Superior temporal gyrus (tissue), 1 donor: ENCODE data around the gene NSG2.

Experiments used
- DNase-seq: peaks from one replicate; pipeline ENCODE4 v3.0.0-alpha.2; 2016; ENCODE audit errors: extremely low spot score

Gene NSG2

GRCh38 chr5:174059247-174059646, 13.7 kb downstream of the NSG2 start:
- no peak for DNase-seq

- no peak for DNase-seq
Measured at GRCh38 chr5:174063082-174063756, 17.7 kb downstream of the NSG2 start.

DNA sequence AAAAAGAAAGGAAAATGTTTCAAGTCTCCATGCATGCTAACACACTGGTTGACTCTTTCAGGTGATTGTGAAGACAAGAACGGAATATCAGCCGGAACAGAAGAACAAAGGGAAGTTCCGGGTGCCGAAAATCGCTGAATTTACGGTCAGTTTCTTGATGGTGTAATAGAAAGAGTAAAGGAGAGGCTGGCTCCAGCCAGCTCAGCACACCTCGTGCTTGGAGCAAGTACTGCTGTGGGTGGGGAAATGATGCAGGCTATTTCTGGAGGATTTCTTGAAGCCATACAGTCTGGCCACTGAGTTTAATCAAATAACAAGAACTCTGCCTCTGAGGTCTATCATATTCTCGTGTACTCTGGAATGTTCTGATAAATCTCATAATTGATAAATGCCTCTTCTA, 18.7 kb downstream of the NSG2 start:
- DNase-seq: no peak

- DNase-seq: no peak
Measured at GRCh38 chr5:174065528-174066197, 20.2 kb downstream of the NSG2 start.

DNA sequence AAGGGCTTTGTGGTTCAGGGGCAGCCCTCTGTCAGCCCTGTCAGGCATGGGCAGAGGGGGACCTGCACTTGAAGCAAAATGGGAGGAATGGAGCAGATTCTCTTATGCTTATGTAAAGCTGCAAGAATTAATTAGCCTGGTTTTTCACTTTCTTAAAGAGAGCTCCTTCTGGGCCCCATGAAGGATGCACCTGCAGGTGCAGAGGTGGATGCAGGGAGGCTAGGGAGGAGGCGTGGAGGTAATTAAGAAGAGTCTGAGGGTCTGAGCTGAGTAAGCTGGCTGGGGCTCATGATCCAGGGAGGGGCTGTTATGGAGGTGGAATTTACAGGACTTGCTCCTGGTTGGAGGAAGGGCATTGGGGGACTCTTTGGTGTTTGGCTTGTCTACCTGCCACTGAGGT, 22.0 kb downstream of the NSG2 start:
- DNase-seq: no peak

DNA sequence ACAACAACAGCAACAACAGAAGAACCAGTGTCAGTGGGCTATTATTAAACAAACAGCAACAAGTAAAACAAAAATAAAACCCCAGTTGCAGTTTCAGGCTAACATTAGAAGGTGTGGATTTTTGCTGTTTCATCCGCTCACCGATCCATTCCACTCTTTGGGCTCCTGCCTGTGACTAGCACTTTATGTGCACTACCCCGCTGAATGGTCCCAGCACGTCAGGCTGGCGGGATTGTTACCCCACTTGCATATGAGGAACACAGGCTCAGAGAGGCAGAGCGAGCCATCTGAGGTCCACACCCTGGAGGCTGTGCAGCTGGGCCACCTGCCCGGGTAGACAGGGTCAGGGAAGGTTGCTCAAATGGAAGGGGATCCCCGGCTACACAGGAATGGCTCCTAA, 26.0 kb downstream of the NSG2 start:
- DNase-seq: no peak

- no peak for DNase-seq
Measured at GRCh38 chr5:174073122-174073660, 27.7 kb downstream of the NSG2 start.

DNA sequence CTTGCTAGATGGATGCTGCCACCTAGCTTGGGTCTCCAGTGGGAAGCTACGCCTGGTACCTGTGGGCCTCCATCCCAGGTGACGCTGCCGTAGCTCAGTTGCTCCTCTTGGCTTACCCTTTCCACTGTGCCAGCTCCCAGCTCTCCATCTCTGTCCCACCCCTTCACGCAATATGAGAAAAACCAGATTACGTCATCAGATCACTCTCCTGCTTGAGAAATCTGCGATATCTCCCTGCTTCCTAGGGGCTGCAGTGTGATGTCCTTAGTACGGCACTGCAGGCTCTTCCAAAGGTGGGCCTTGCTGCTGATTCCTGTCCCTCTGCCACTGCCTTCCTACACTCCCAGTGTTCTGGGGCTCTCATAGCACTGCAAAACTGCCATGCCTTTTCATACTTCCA, 28.9 kb downstream of the NSG2 start:
- no peak for DNase-seq

DNA sequence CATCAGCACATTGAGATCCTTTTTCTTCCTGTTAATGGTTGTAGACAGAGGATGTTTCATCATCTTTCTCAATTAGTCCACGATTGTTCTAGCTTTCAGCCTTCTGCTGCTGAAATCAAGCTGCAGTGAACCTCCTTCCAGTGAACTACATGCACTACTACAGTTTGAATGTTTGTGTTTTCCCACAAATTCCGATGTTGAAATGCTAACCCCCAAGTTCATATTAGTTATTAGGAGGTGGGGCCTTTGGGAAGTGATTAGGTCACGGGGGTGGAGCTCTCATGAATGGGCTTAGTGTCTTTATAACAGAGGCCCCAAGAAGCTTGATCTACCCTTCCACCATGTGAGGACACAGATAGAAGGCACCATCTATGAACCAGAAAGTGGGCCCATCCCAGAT, 32.9 kb downstream of the NSG2 start:
- no peak for DNase-seq

DNA sequence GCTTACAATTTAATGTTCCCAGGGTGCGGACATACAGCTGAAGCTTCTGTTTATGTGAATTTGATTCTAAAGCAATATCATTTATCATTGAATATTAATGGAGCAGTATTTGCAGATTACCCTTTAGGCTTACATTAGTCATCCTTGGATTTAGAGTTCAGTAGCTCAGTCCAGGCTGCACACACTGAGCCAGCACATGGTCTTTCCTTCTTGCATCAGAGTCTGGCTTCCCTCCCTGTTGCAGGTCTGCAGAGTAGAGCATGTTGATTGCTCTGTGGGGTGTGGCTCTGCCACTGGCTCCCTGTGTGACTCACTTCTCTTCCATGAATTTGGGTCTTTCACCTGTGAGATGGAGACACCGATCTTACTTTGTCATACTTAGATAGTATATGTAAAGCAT, 36.8 kb downstream of the NSG2 start:
- no peak for DNase-seq

DNA sequence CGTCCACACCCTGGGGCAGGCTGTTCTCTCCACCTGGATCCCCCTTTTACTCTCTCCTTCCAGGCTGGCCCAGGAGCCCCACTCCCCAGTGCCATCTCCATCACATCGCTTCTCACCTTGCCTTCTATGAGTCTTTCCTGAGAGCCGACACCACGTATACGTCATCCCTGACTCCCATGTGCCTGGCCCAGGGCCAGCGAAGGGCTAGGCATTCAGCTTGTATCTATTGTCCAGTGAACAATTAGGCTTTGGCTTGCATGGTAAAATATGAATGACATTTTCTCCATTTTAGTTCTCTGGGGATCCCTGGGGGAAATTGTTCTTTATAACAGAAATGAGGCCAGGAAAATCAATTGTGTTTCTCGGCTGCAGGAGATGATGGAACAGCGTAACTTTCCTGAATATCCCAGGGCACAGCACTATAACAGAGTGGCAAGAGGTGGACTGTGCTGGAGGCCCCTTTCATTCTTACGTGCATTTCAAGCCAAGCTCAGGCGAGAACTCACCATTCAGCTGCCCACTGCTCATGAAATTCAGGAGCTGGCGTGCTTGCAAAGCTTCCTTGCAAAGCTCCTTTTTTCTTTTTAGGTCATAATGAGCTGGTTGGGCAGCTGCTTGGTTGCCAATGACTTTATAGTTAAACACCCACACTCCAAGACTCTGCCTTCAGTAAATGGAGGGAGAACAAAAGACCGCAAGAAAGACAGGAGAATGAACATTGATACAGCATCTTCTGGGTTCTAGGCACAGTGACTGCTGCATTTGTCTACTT, 37.7 kb downstream of the NSG2 start:
- peak; percentile 64 for DNase-seq

- no peak for DNase-seq
Measured at GRCh38 chr5:174084691-174085154, 39.2 kb downstream of the NSG2 start.

GRCh38 chr5:174086751-174087150, 41.2 kb downstream of the NSG2 start:
- no peak for DNase-seq

GRCh38 chr5:174087783-174088182, 42.3 kb downstream of the NSG2 start:
- no peak for DNase-seq

DNA sequence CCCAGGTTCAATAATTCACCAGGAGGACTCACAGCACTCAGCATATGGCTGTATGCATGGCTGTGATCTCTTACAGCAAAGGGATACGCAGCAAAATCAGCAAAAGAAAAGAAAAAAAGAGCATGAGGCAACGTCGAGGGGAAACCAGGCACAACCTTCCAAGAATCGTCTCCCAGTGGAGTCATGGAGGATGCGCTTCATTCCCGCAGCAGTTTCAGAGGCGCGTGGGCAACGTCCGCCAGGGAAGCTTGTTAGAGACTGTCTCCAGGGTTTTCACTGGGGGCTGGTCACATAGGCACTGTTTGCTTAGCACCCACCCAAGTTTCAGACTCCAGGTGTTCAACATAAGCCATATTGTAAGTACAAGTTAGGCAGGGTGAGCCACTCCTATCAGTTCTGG, 44.6 kb downstream of the NSG2 start:
- DNase-seq: no peak

GRCh38 chr5:174093123-174093522, 47.6 kb downstream of the NSG2 start:
- DNase-seq: no peak

DNA sequence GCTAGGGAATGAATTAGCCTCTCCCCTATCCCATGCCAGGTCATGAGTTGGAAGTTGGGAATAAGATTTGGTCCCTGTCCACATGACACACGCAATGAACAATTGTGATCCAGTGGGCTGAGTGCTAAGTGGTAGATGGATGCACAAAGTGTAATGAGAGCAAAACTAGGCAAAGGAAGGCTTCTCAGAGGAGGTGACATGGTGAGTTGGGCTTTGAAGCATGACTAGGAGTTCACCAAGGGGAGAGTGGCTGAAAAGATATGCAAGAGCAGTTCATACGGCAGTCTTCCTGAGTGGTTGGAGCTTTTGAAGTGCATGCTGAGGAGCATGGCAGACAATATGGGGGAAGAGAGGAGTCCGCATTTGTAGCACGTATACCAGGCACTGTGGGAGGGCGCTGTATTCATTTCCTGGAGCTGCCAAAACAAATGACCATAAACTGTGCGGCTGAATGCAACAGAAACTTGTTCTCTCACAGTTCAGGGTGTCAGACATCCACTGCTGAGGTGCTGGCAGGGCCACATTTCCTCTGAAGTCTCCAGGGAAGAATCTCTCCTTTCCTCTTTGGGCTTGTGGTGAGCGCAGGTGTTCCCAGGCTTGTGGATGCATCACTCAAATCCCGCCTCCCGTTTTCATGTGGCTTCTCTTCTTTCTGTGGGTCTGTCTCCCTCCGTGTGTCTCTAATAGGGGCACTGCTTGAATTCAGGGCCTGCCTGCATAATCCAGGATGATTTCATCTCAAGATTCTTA, 49.5 kb downstream of the NSG2 start:
- no peak for DNase-seq

GRCh38 chr5:174096619-174097018, 51.1 kb downstream of the NSG2 start:
- DNase-seq: no peak

- no peak for DNase-seq
Measured at GRCh38 chr5:174097486-174098185, 52.1 kb downstream of the NSG2 start.

GRCh38 chr5:174098694-174099093, 53.2 kb downstream of the NSG2 start:
- DNase-seq: no peak

DNA sequence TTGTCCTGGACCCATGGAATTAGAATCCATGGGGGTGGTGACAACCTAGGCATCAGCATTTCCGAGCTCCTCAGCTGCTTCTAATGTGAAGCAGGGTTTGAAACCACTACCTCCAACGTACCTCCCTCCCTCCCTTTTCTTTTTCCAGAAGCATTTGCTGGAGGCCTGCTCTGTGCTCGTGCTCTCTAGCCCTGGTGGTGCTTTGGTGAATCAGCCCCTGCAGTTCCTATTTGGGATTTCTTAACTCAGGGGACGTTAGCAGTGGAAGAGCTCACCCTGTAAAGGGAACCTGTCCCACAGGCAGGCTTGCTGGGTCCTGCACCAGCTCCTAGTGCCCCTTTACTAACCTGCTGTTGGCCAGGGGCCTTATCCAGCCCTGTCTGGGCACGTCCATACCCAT, 55.0 kb downstream of the NSG2 start:
- DNase-seq: no peak
